ENCODE measurements around the gene ITK. TPM values are rescaled to one million over a fixed set of nuclear protein-coding genes. Genes with fewer than 3 reads are reported as not detected.

The ITK gene
- total RNA-seq, 2 donors from 2014 or later: 0.33 to 0.90 TPM

GRCh38 chr5:157222506-157223230 lies 42.0 kb downstream of the ITK start:
- TF ChIP-seq CTCF (IDR thresholded peaks at IDR 0.05): no peak
- no peak for DNase-seq (ENCODE audit: low spot score)
- H3K4me3 ChIP-seq: no peak overlapping the region
- no peaks in the 10 kb centered on the region for H3K27me3 ChIP-seq
- peaks cover 0 to 14% of the 10 kb centered on the region in 2 donors for H3K4me1 ChIP-seq
- no peak overlapping the region for H3K27ac ChIP-seq
- H3K9me3 ChIP-seq: no peaks in the 10 kb centered on the region
- no peaks in the 10 kb centered on the region for H3K36me3 ChIP-seq

- Histone ChIP-seq H3K4me3 (no peak overlapping the region), H3K4me1 (no peaks in the 10 kb centered on the region), H3K36me3 (no peaks in the 10 kb centered on the region), H3K9me3 (no peaks in the 10 kb centered on the region), H3K27me3 (no peaks in the 10 kb centered on the region), H3K27ac (no peak overlapping the region)
- no peak for DNase-seq (ENCODE audit: low spot score)
- TF ChIP-seq CTCF (IDR thresholded peaks at IDR 0.05): no peak
Observed at GRCh38 chr5:157225469-157226422, 45.1 kb downstream of the ITK start.

GRCh38 chr5:157230610-157231009 lies 50.0 kb downstream of the ITK start:
- TF ChIP-seq CTCF (IDR thresholded peaks at IDR 0.05): no peak

GRCh38 chr5:157232706-157233105 lies 52.1 kb downstream of the ITK start:
- Histone ChIP-seq H3K36me3 (no peaks in the 10 kb centered on the region), H3K9me3 (no peaks in the 10 kb centered on the region), H3K27me3 (no peaks in the 10 kb centered on the region), H3K4me3 (no peak overlapping the region), H3K27ac (no peak overlapping the region), H3K4me1 (no peaks in the 10 kb centered on the region)
- DNase-seq (ENCODE audit: low spot score): no peak
- no peak for TF ChIP-seq CTCF (IDR thresholded peaks at IDR 0.05)

More at GRCh38 chr5:157230610-157231009, 50.0 kb downstream of the ITK start:
- no peaks in the 10 kb centered on the region for H3K27me3 ChIP-seq
- no peaks in the 10 kb centered on the region for H3K36me3 ChIP-seq
- H3K27ac ChIP-seq: no peak overlapping the region
- H3K9me3 ChIP-seq: no peaks in the 10 kb centered on the region
- H3K4me3 ChIP-seq: no peak overlapping the region
- H3K4me1 ChIP-seq: no peaks in the 10 kb centered on the region
- no peak for DNase-seq (ENCODE audit: low spot score)

GRCh38 chr5:157233515-157233914 lies 52.9 kb downstream of the ITK start:
- no peak for TF ChIP-seq CTCF (IDR thresholded peaks at IDR 0.05)
- Histone ChIP-seq H3K4me1 (no peaks in the 10 kb centered on the region), H3K9me3 (no peaks in the 10 kb centered on the region), H3K27ac (no peak overlapping the region), H3K36me3 (no peaks in the 10 kb centered on the region), H3K4me3 (no peak overlapping the region), H3K27me3 (no peaks in the 10 kb centered on the region)
- DNase-seq (ENCODE audit: low spot score): no peak
